H9 (cell line): ENCODE measurements around the gene TMPRSS6. TPM values are rescaled to one million over a fixed set of nuclear protein-coding genes. Genes with fewer than 3 reads are reported as not detected.

ENCODE experiments used
- DNase-seq: peaks from one replicate; pipeline ENCODE4 v3.0.0-alpha.2; 2017
- H2AFZ ChIP-seq: one replicate; pipeline ENCODE4 v1.6.1; 2013; ENCODE audit warnings: mild to moderate bottlenecking, low read length, control low read depth, moderate library complexity
- H2AK5ac ChIP-seq: 2 replicates; pipeline ENCODE4 v1.6.1; 2013; ENCODE audit warnings: low read length, control low read depth, mixed read lengths; ENCODE audit not compliant: insufficient read length
- H2BK120ac ChIP-seq: one replicate; pipeline ENCODE4 v1.6.1; 2013; ENCODE audit warnings: low read depth, mild to moderate bottlenecking, low read length, control low read depth, inconsistent platforms; ENCODE audit not compliant: poor library complexity, severe bottlenecking
- H2BK12ac ChIP-seq: 2 replicates; pipeline ENCODE4 v1.6.1; 2013; ENCODE audit warnings: low read length, control low read depth, mixed read lengths, low read depth; ENCODE audit not compliant: insufficient read length
- H2BK15ac ChIP-seq: 2 replicates; pipeline ENCODE4 v1.6.1; 2013; ENCODE audit warnings: low read depth, low read length, control low read depth
- H2BK20ac ChIP-seq: one replicate; pipeline ENCODE4 v1.6.1; 2013; ENCODE audit warnings: low read depth, mild to moderate bottlenecking, low read length, control low read depth, inconsistent platforms; ENCODE audit not compliant: poor library complexity, severe bottlenecking
- H2BK5ac ChIP-seq: 2 replicates; pipeline ENCODE4 v1.6.1; 2013; ENCODE audit warnings: low read length, control low read depth, mixed read lengths; ENCODE audit not compliant: insufficient read length
- H3K14ac ChIP-seq: 2 replicates; pipeline ENCODE4 v1.6.1; 2013; ENCODE audit warnings: low read length, control low read depth; ENCODE audit not compliant: insufficient read depth
- H3K18ac ChIP-seq: 2 replicates; pipeline ENCODE4 v1.6.1; 2013; ENCODE audit warnings: low read depth, mild to moderate bottlenecking, mixed read lengths, low read length, control low read depth; ENCODE audit not compliant: insufficient read length
- H3K23ac ChIP-seq: 2 replicates; pipeline ENCODE4 v1.6.1; 2013; ENCODE audit warnings: low read length, control low read depth, mixed read lengths, low read depth; ENCODE audit not compliant: insufficient read length
- H3K23me2 ChIP-seq: 2 replicates; pipeline ENCODE4 v1.6.1; 2013; ENCODE audit warnings: low read depth, mild to moderate bottlenecking, mixed read lengths, low read length, control low read depth; ENCODE audit not compliant: insufficient read length, poor library complexity, severe bottlenecking
- H3K27ac ChIP-seq: 2 replicates; pipeline ENCODE4 v1.5.1; 2013; ENCODE audit warnings: low read length, control low read depth, mixed read lengths, low read depth; ENCODE audit not compliant: insufficient read length
- H3K27me3 ChIP-seq: 2 replicates; pipeline ENCODE4 v1.6.1; 2013; ENCODE audit warnings: low read length, control low read depth, inconsistent platforms; ENCODE audit not compliant: insufficient read depth
- H3K4ac ChIP-seq: 2 replicates; pipeline ENCODE4 v1.6.1; 2013; ENCODE audit warnings: low read depth, mild to moderate bottlenecking, control low read depth, inconsistent platforms, low read length, moderate library complexity
- H3K4me1 ChIP-seq: 2 replicates; pipeline ENCODE4 v1.6.1; 2013; ENCODE audit warnings: low read length, control low read depth, inconsistent platforms; ENCODE audit not compliant: insufficient read depth
- H3K4me2 ChIP-seq: 2 replicates; pipeline ENCODE4 v1.6.1; 2013; ENCODE audit warnings: low read length, control low read depth, mixed read lengths; ENCODE audit not compliant: insufficient read length, insufficient read depth
- H3K56ac ChIP-seq: 2 replicates; pipeline ENCODE4 v1.6.1; 2013; ENCODE audit warnings: low read depth, mild to moderate bottlenecking, mixed read lengths, low read length, control low read depth; ENCODE audit not compliant: insufficient read length
- H3K79me1 ChIP-seq: 2 replicates; pipeline ENCODE4 v1.6.1; 2013; ENCODE audit warnings: low read depth, mild to moderate bottlenecking, moderate library complexity, low read length, control low read depth, inconsistent platforms; ENCODE audit not compliant: insufficient read depth, poor library complexity, severe bottlenecking
- H3K79me2 ChIP-seq: 2 replicates; pipeline ENCODE4 v1.6.1; 2013; ENCODE audit warnings: low read length, control low read depth, inconsistent platforms; ENCODE audit not compliant: insufficient read depth
- H3K9ac ChIP-seq: 2 replicates; pipeline ENCODE4 v1.6.1; 2013; ENCODE audit warnings: low read length, control low read depth, mixed read lengths; ENCODE audit not compliant: insufficient read length; ENCODE audit errors: extremely low read depth
- H3K9me3 ChIP-seq: one replicate; pipeline ENCODE4 v1.6.1; 2013; ENCODE audit warnings: low read depth, low read length, inconsistent platforms; ENCODE audit not compliant: control insufficient read depth
- H3T11ph ChIP-seq: one replicate; pipeline ENCODE4 v1.6.1; 2013; ENCODE audit warnings: mild to moderate bottlenecking, low read length, control low read depth, inconsistent platforms
- H4K20me1 ChIP-seq: one replicate; pipeline ENCODE4 v1.6.1; 2013; ENCODE audit not compliant: control insufficient read depth, insufficient read length, insufficient read depth
- H4K5ac ChIP-seq: 2 replicates; pipeline ENCODE4 v1.6.1; 2013; ENCODE audit warnings: low read depth, mild to moderate bottlenecking, mixed read lengths, low read length, control low read depth; ENCODE audit not compliant: insufficient read length
- H4K8ac ChIP-seq: replicated peaks from 2 replicates; pipeline ENCODE4 v1.6.1; 2013; ENCODE audit warnings: low read length, control low read depth, mixed read lengths, low read depth; ENCODE audit not compliant: insufficient read length
- H4K91ac ChIP-seq: 2 replicates; pipeline ENCODE4 v1.6.1; 2013; ENCODE audit warnings: low read depth, mild to moderate bottlenecking, moderate library complexity, mixed read lengths, low read length, control low read depth; ENCODE audit not compliant: insufficient read length
- H3K27ac Mint-ChIP-seq, 3 experiments: 2 replicates in 2 of 3; 3 replicates in 1 of 3; pipeline ENCODE4 v1.8.0; 2020 to 2021; ENCODE audit warnings: mixed read lengths in 3 of 3, mild to moderate bottlenecking in 1 of 3, moderate library complexity in 1 of 3
- H3K27me3 Mint-ChIP-seq: 2 replicates; pipeline ENCODE4 v1.8.0; 2021; ENCODE audit warnings: low read depth, mild to moderate bottlenecking, moderate library complexity, mixed read lengths
- H3K36me3 Mint-ChIP-seq, 3 experiments: 2 replicates in 2 of 3; 3 replicates in 1 of 3; pipeline ENCODE4 v1.8.0; 2020 to 2021; ENCODE audit warnings: low read depth in 3 of 3, mixed read lengths in 3 of 3; ENCODE audit not compliant: insufficient read depth in 1 of 3
- H3K4me1 Mint-ChIP-seq, 2 experiments: 2 replicates each; pipeline ENCODE4 v1.8.0; 2020; ENCODE audit warnings: mixed read lengths in 2 of 2
- H3K4me3 Mint-ChIP-seq, 2 experiments: 2 replicates in 1 of 2; 3 replicates in 1 of 2; pipeline ENCODE4 v1.8.0; 2020 to 2021; ENCODE audit warnings: mild to moderate bottlenecking in 2 of 2, mixed read lengths in 2 of 2, moderate library complexity in 1 of 2
- H3K9me3 Mint-ChIP-seq, 2 experiments: 2 replicates in 1 of 2; 3 replicates in 1 of 2; pipeline ENCODE4 v1.8.0; 2020; ENCODE audit warnings: mild to moderate bottlenecking in 2 of 2, mixed read lengths in 2 of 2, moderate library complexity in 1 of 2
- WGBS: extraction: QIAGEN DNeasy Blood & Tissue Kit; methylation state at CpG from one replicate; pipeline ENCODE4 v1.1.7; 2013; ENCODE audit warnings: missing lambda C conversion rate, low lambda C conversion rate, mixed read lengths; ENCODE audit not compliant: insufficient read length; ENCODE audit errors: extremely low coverage; 5-methylcytosine and 5-hydroxymethylcytosine counted together
- total RNA-seq: library from RNA; stranded (reverse); gene quantifications from 2 replicates; pipeline ENCODE4 v1.2.1, GENCODE V29; 2021
- TF ChIP-seq, protein P1 (sequence below): fragments of 200-600 bp; sonication (generic); conservative IDR thresholded peaks from 3 replicates; pipeline ENCODE4 v1.8.0; 2021; ENCODE audit warnings: antibody characterized with exemption, mild to moderate bottlenecking

TMPRSS6 gene
- total RNA-seq, 1 experiment from 2014 or later, result not detected

DNA sequence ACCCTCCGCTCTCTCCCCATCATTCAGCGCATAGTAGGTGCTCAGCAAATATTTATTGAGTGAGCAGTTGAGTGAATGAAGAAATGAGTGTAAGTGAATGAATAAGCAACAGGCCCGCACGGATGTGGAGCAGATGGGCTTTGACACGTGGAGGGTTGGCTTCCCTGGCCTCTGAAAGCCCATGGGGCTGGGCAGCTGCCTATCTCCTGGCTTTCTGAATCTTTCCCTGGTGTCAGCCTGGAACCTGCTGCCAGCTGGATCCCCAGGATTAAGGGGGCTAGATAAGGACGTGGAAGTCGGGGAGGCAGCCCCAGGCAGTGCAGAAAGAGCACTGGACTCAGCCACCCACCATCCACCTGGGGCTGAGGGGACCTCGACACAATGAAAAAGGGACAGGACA is 27.6 kb upstream of the TMPRSS6 start:
- Histone ChIP-seq H2BK15ac (no peak overlapping the region), H3K4me2 (no peak overlapping the region), H2BK20ac (no peak overlapping the region), H3T11ph (no peak overlapping the region), H3K18ac (no peak overlapping the region), H3K79me1 (no peaks in the 10 kb centered on the region), H3K56ac (no peak overlapping the region), H2BK120ac (no peak overlapping the region), H3K27me3 (no peaks in the 10 kb centered on the region), H4K91ac (no peak overlapping the region), H3K9me3 (no peaks in the 10 kb centered on the region), H3K9ac (no peak overlapping the region), H2BK5ac (no peak overlapping the region), H2AFZ (no peak overlapping the region), H4K20me1 (no peaks in the 10 kb centered on the region), H3K23me2 (no peaks in the 10 kb centered on the region), H4K8ac (no peak overlapping the region), H4K5ac (no peak overlapping the region), H3K4ac (no peak overlapping the region), H3K4me1 (no peaks in the 10 kb centered on the region), H2BK12ac (no peak overlapping the region), H3K27ac (no peak overlapping the region), H3K23ac (no peak overlapping the region), H3K14ac (no peak overlapping the region), H2AK5ac (no peak overlapping the region), H3K79me2 (no peaks in the 10 kb centered on the region)
- 0 out of 5 replicates have a peak, but pooled peaks cover 0 to 2% of the 10 kb centered on the region in 2 experiments for H3K9me3 Mint-ChIP-seq
- peaks cover 0 to 5% of the 10 kb centered on the region in 2 experiments; a peak in 2 of 4 replicates for H3K4me1 Mint-ChIP-seq
- peaks cover 0 to 2% (median 0%) of the 10 kb centered on the region in 3 experiments; a peak in 2 of 7 replicates for H3K36me3 Mint-ChIP-seq
- DNase-seq, result no peak
- peaks cover 20% of the 10 kb centered on the region for H3K27me3 Mint-ChIP-seq
- no peak overlapping the region for H3K4me3 Mint-ChIP-seq
- TF ChIP-seq, protein P1, sequence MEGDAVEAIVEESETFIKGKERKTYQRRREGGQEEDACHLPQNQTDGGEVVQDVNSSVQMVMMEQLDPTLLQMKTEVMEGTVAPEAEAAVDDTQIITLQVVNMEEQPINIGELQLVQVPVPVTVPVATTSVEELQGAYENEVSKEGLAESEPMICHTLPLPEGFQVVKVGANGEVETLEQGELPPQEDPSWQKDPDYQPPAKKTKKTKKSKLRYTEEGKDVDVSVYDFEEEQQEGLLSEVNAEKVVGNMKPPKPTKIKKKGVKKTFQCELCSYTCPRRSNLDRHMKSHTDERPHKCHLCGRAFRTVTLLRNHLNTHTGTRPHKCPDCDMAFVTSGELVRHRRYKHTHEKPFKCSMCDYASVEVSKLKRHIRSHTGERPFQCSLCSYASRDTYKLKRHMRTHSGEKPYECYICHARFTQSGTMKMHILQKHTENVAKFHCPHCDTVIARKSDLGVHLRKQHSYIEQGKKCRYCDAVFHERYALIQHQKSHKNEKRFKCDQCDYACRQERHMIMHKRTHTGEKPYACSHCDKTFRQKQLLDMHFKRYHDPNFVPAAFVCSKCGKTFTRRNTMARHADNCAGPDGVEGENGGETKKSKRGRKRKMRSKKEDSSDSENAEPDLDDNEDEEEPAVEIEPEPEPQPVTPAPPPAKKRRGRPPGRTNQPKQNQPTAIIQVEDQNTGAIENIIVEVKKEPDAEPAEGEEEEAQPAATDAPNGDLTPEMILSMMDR, result no peak
- no peak overlapping the region; a peak in 1 of 7 replicates for H3K27ac Mint-ChIP-seq
- no CpG with 5 or more reads among the region's 8 CpGs for WGBS
